ENCODE results near the gene JMJD8.
A peak's percentile ranks its signal among the peaks of the same experiment; 100 is the strongest.

JMJD8 gene

GRCh38 chr16:695355-696089 lies 11.4 kb upstream of the JMJD8 start (continued):
- TF ChIP-seq ZNF530 (tag by site-specific recombination; IDR thresholded peaks at IDR 0.05; ENCODE audit: low read depth) (no peak), ZNF629 (tag by site-specific recombination; IDR thresholded peaks at IDR 0.05) (peak; percentile 48; the same call in 1 of the 2 replicates), PRDM2 (tag by site-specific recombination; IDR thresholded peaks at IDR 0.05; ENCODE audit: borderline replicate concordance) (0 out of 2 replicates have a peak, but pooled peaks have one; percentile 73), ZNF16 (tag by site-specific recombination; IDR thresholded peaks at IDR 0.05; ENCODE audit: low read depth) (no peak), KLF8 (tag by site-specific recombination; IDR thresholded peaks at IDR 0.05) (peak; percentile 14; the same call in 1 of the 2 replicates), ZBTB48 (tag by site-specific recombination; IDR thresholded peaks at IDR 0.05) (no peak), ZNF837 (tag by site-specific recombination; IDR thresholded peaks at IDR 0.05) (no peak), EGR2 (tag by site-specific recombination; IDR thresholded peaks at IDR 0.05; ENCODE audit: low read depth) (no peak), ZNF76 (tag by site-specific recombination; IDR thresholded peaks at IDR 0.05; ENCODE audit: borderline replicate concordance, low read depth) (no peak), BCL11A (tag by site-specific recombination; IDR thresholded peaks at IDR 0.05; ENCODE audit: low read depth) (no peak), HOXC10 (CRISPR knock-in tag; IDR thresholded peaks at IDR 0.05) (no peak), ZNF114 (tag by site-specific recombination; IDR thresholded peaks at IDR 0.05) (no peak), ZNF302 (tag by site-specific recombination; IDR thresholded peaks at IDR 0.05; ENCODE audit: low read depth) (no peak), ZNF221 (tag by site-specific recombination; IDR thresholded peaks at IDR 0.05; ENCODE audit: borderline replicate concordance) (no peak), ZNF2 (tag by site-specific recombination; IDR thresholded peaks at IDR 0.05) (peak; percentile 55; the same call in 1 of the 2 replicates), HIC1 (tag by site-specific recombination; IDR thresholded peaks at IDR 0.05) (peak; percentile 46; the same call in 1 of the 2 replicates), MYNN (tag by site-specific recombination; IDR thresholded peaks at IDR 0.05; ENCODE audit: borderline replicate concordance) (no peak), ZSCAN16 (tag by site-specific recombination; IDR thresholded peaks at IDR 0.05) (no peak), TRIM28 (IDR thresholded peaks at IDR 0.05; ENCODE audit: borderline replicate concordance, low read length) (no peak), ZNF621 (tag by site-specific recombination; IDR thresholded peaks at IDR 0.05) (no peak), ZNF274 (IDR thresholded peaks at IDR 0.05; ENCODE audit: low read length) (no peak), ZNF274 (tag by site-specific recombination; IDR thresholded peaks at IDR 0.05; ENCODE audit: borderline replicate concordance) (no peak), ZEB2 (tag by site-specific recombination; IDR thresholded peaks at IDR 0.05) (no peak; the same call in 1 of the 2 replicates)
- TF ChIP-seq, protein P1, sequence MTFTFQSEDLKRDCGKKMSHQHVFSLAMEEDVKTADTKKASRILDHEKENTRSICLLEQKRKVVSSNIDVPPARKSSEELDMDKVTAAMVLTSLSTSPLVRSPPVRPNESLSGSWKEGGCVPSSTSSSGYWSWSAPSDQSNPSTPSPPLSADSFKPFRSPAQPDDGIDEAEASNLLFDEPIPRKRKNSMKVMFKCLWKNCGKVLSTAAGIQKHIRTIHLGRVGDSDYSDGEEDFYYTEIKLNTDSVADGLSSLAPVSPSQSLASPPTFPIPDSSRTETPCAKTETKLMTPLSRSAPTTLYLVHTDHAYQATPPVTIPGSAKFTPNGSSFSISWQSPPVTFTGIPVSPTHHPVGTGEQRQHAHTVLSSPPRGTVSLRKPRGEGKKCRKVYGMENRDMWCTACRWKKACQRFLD (tag by site-specific recombination; IDR thresholded peaks at IDR 0.05), result no peak
- TF ChIP-seq, protein P2, sequence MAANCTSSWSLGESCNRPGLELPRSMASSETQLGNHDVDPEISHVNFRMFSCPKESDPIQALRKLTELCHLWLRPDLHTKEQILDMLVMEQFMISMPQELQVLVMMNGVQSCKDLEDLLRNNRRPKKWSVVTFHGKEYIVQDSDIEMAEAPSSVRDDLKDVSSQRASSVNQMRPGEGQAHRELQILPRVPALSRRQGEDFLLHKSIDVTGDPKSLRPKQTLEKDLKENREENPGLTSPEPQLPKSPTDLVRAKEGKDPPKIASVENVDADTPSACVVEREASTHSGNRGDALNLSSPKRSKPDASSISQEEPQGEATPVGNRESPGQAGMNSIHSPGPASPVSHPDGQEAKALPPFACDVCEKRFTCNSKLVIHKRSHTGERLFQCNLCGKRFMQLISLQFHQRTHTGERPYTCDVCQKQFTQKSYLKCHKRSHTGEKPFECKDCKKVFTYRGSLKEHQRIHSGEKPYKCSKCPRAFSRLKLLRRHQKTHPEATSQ (tag by site-specific recombination; IDR thresholded peaks at IDR 0.05), result 0 out of 2 replicates have a peak, but pooled peaks have one; percentile 40
- TF ChIP-seq, protein P3, sequence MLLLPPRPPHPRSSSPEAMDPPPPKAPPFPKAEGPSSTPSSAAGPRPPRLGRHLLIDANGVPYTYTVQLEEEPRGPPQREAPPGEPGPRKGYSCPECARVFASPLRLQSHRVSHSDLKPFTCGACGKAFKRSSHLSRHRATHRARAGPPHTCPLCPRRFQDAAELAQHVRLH (tag by site-specific recombination; IDR thresholded peaks at IDR 0.05), result no peak
- TF ChIP-seq, protein P4, sequence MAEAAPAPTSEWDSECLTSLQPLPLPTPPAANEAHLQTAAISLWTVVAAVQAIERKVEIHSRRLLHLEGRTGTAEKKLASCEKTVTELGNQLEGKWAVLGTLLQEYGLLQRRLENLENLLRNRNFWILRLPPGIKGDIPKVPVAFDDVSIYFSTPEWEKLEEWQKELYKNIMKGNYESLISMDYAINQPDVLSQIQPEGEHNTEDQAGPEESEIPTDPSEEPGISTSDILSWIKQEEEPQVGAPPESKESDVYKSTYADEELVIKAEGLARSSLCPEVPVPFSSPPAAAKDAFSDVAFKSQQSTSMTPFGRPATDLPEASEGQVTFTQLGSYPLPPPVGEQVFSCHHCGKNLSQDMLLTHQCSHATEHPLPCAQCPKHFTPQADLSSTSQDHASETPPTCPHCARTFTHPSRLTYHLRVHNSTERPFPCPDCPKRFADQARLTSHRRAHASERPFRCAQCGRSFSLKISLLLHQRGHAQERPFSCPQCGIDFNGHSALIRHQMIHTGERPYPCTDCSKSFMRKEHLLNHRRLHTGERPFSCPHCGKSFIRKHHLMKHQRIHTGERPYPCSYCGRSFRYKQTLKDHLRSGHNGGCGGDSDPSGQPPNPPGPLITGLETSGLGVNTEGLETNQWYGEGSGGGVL (tag by site-specific recombination; IDR thresholded peaks at IDR 0.05), result no peak

Data from HEK293 (cell line).